Testis (tissue), 3 donors: ENCODE data around the gene KIF21B. TPM values are rescaled to one million over a fixed set of nuclear protein-coding genes. Genes with fewer than 3 reads are reported as not detected.

Experiments used
- DNase-seq: peaks from one replicate; pipeline ENCODE4 v3.0.0-alpha.2; 2019
- H3K27ac ChIP-seq, 2 donors: fragments of 200-600 bp; sonication (generic); one replicate each; pipeline ENCODE4 v1.5.1; 2019
- H3K27me3 ChIP-seq: fragments of 200-600 bp; sonication (generic); one replicate; pipeline ENCODE4 v1.5.1; 2019
- H3K36me3 ChIP-seq: fragments of 200-600 bp; sonication (generic); one replicate; pipeline ENCODE4 v1.5.1; 2017; ENCODE audit warnings: low read depth; ENCODE audit errors: missing control alignments
- H3K4me1 ChIP-seq: fragments of 200-600 bp; sonication (generic); one replicate; pipeline ENCODE4 v1.5.1; 2019
- H3K4me3 ChIP-seq, 2 donors: fragments of 200-600 bp; sonication (generic); one replicate each; pipeline ENCODE4 v1.5.1; 2017 to 2019
- H3K9me3 ChIP-seq: fragments of 200-600 bp; sonication (generic); one replicate; pipeline ENCODE4 v1.5.1; 2017
- POLR2A ChIP-seq: fragments of 450-650 bp; IDR thresholded peaks from one replicate; pipeline ENCODE4 v1.6.1; 2017; ENCODE audit warnings: antibody characterized with exemption, mild to moderate bottlenecking, moderate library complexity
- WGBS, 2 donors: methylation state at CpG; one replicate each; pipeline ENCODE4 v1.1.5; 2018; 5-methylcytosine and 5-hydroxymethylcytosine counted together
- intact Hi-C: fragments of 100-400 bp; cut with DNase I; formaldehyde crosslinking; loops from one replicate; pipeline ENCODE4 v1.15.1; 2023; ENCODE audit warnings: low total_unique reads
- polyA plus RNA-seq: library from polyadenylated mRNA; stranded (reverse); fragments of 350-450 nt; fragmentation: Illumina TruSeq; extraction: RNeasy Lipid Tissue Mini Kit (QIAGEN cat#74804); gene quantifications from one replicate; pipeline ENCODE4 v1.2.3, GENCODE V29; 2014; ENCODE audit warnings: low read depth, low replicate concordance; ENCODE audit not compliant: insufficient read depth
- total RNA-seq, 2 donors: library from RNA; depleted of rRNA; stranded (reverse); fragments of >200 nt; gene quantifications; one replicate each; pipeline ENCODE4 v1.2.3, GENCODE V29; 2016
- TF ChIP-seq, protein P1 (sequence below), 3 experiments: fragments of 450-650 bp in 2 of 3; fragments of 200-600 bp in 1 of 3; sonication (generic) in 1 of 3; IDR thresholded peaks; one replicate each; pipeline ENCODE4 v1.5.1; 2016 to 2019; ENCODE audit warnings: antibody characterized with exemption in 3 of 3, mild to moderate bottlenecking in 2 of 3, moderate library complexity in 1 of 3

The KIF21B gene
- total and polyA plus RNA-seq, 3 donors from 2014 or later: 23.3 to 32.7 (median 32.3) TPM

- intact Hi-C loops: no loop called here
- 63 to 70% methylated on average over 9 to 12 of the region's 12 CpGs for WGBS, 2 donors
- TF ChIP-seq POLR2A: no peak
- TF ChIP-seq, protein P1, sequence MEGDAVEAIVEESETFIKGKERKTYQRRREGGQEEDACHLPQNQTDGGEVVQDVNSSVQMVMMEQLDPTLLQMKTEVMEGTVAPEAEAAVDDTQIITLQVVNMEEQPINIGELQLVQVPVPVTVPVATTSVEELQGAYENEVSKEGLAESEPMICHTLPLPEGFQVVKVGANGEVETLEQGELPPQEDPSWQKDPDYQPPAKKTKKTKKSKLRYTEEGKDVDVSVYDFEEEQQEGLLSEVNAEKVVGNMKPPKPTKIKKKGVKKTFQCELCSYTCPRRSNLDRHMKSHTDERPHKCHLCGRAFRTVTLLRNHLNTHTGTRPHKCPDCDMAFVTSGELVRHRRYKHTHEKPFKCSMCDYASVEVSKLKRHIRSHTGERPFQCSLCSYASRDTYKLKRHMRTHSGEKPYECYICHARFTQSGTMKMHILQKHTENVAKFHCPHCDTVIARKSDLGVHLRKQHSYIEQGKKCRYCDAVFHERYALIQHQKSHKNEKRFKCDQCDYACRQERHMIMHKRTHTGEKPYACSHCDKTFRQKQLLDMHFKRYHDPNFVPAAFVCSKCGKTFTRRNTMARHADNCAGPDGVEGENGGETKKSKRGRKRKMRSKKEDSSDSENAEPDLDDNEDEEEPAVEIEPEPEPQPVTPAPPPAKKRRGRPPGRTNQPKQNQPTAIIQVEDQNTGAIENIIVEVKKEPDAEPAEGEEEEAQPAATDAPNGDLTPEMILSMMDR (IDR thresholded peaks at IDR 0.05): no peak
- no peak for DNase-seq
- no peak overlapping the region for H3K27ac ChIP-seq
- H3K4me1 ChIP-seq: no peaks in the 10 kb centered on the region
- H3K36me3 ChIP-seq: no peaks in the 10 kb centered on the region
- no peak overlapping the region for H3K4me3 ChIP-seq
- no peaks in the 10 kb centered on the region for H3K9me3 ChIP-seq
- H3K27me3 ChIP-seq: no peaks in the 10 kb centered on the region
Observed at GRCh38 chr1:201036188-201036842, 12.8 kb upstream of the KIF21B start.

- H3K27ac ChIP-seq: no peak overlapping the region
- DNase-seq: no peak
- no peak overlapping the region for H3K4me3 ChIP-seq
- no peaks in the 10 kb centered on the region for H3K36me3 ChIP-seq
- H3K4me1 ChIP-seq: no peaks in the 10 kb centered on the region
- TF ChIP-seq, protein P1 (IDR thresholded peaks at IDR 0.05): no peak
- TF ChIP-seq POLR2A: no peak
- no peaks in the 10 kb centered on the region for H3K9me3 ChIP-seq
- H3K27me3 ChIP-seq: no peaks in the 10 kb centered on the region
- 93 to 94% methylated on average over 4 of the region's 4 CpGs for whole genome bisulfite sequencing, 2 donors
- intact Hi-C loops: no loop called here
Observed at GRCh38 chr1:201034671-201035070, 11.2 kb upstream of the KIF21B start.

DNA sequence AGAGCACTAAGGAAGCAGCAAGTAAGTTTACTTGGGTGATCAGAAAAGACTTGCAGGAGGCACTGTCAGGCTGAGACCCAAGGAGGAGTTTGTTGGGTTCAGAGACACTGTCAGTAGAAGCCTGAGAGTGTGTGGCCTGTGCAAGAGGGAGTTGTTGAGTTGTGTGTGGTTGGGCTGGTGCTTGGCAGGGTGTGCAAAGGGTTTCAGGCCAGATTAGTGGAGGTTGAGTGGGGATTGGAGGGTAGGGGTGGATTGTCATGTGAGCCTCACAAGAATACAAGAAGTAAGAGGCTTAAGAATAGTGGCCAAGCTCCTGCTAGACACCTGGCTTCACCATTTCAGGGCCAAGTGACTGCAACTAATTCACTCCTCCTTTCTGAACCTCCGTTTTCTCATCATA lies 8.9 kb upstream of the KIF21B start:
- Histone ChIP-seq H3K27ac (no peak overlapping the region), H3K36me3 (no peaks in the 10 kb centered on the region), H3K4me3 (no peak overlapping the region), H3K9me3 (no peaks in the 10 kb centered on the region), H3K4me1 (peaks cover 4% of the 10 kb centered on the region), H3K27me3 (no peaks in the 10 kb centered on the region)
- TF ChIP-seq POLR2A: no peak
- TF ChIP-seq, protein P1 (IDR thresholded peaks at IDR 0.05): no peak
- 95 to 100% methylated on average over 1 of the region's 1 CpG for WGBS, 2 donors
- intact Hi-C loops: no loop called here
- no peak for DNase-seq

GRCh38 chr1:201028461-201028889 lies 5.0 kb upstream of the KIF21B start:
- 63 to 70% methylated on average over 7 of the region's 7 CpGs for WGBS, 2 donors
- peaks cover 4% of the 10 kb centered on the region for H3K4me1 ChIP-seq
- intact Hi-C loops: no loop called here
- H3K9me3 ChIP-seq: no peaks in the 10 kb centered on the region
- no peaks in the 10 kb centered on the region for H3K36me3 ChIP-seq
- no peak for TF ChIP-seq POLR2A
- TF ChIP-seq, protein P1 (IDR thresholded peaks at IDR 0.05): no peak
- H3K27ac ChIP-seq: peak overlapping the region in 1 of 2 donors; percentile 5
- no peak overlapping the region for H3K4me3 ChIP-seq
- no peaks in the 10 kb centered on the region for H3K27me3 ChIP-seq
- peak; percentile 56 for DNase-seq

GRCh38 chr1:201026836-201027235 lies 3.3 kb upstream of the KIF21B start:
- Histone ChIP-seq H3K27me3 (no peaks in the 10 kb centered on the region), H3K36me3 (no peaks in the 10 kb centered on the region), H3K4me1 (peaks cover 11% of the 10 kb centered on the region), H3K27ac (no peak overlapping the region), H3K4me3 (no peak overlapping the region), H3K9me3 (no peaks in the 10 kb centered on the region)
- no peak for DNase-seq
- TF ChIP-seq, protein P1 (IDR thresholded peaks at IDR 0.05): no peak
- no peak for TF ChIP-seq POLR2A
- WGBS, 2 donors: 53 to 64% methylated on average over 3 of the region's 3 CpGs
- intact Hi-C loops: no loop called here
